Muscle layer of duodenum (tissue), 2 donors: ENCODE measurements around the gene MPV17L2.

ENCODE experiments used
- H3K27ac ChIP-seq: one replicate; pipeline ENCODE4 v1.7.0; 2013; ENCODE audit warnings: mild to moderate bottlenecking, low read length
- H3K27me3 ChIP-seq: one replicate; pipeline ENCODE4 v1.7.0; 2013; ENCODE audit warnings: low read depth, mild to moderate bottlenecking, control low read depth, low read length
- H3K36me3 ChIP-seq, 2 donors: one replicate each; pipeline ENCODE4 v1.7.0; 2013; ENCODE audit warnings: low read length in 2 of 2, control low read depth in 1 of 2, mild to moderate bottlenecking in 1 of 2; ENCODE audit not compliant: insufficient read depth in 2 of 2, control insufficient read depth in 1 of 2
- H3K4me1 ChIP-seq, 2 donors: one replicate each; pipeline ENCODE4 v1.7.0; 2013; ENCODE audit warnings: low read length in 2 of 2, mild to moderate bottlenecking in 2 of 2, control low read depth in 1 of 2, moderate library complexity in 1 of 2; ENCODE audit not compliant: insufficient read depth in 2 of 2, control insufficient read depth in 1 of 2
- H3K4me3 ChIP-seq, 2 donors: one replicate each; pipeline ENCODE4 v1.7.0; 2013; ENCODE audit warnings: low read length in 2 of 2, low read depth in 1 of 2, mild to moderate bottlenecking in 1 of 2
- H3K9me3 ChIP-seq, 2 donors: one replicate each; pipeline ENCODE4 v1.7.0; 2013; ENCODE audit warnings: low read length in 2 of 2, control low read depth in 1 of 2, mild to moderate bottlenecking in 1 of 2; ENCODE audit not compliant: control insufficient read depth in 1 of 2
- donor health status: healthy.

The MPV17L2 gene

GRCh38 chr19:18229915-18230314 is 36.9 kb downstream of the MPV17L2 start:
- H3K4me3 ChIP-seq: no peak overlapping the region
- peaks cover 0 to 27% of the 10 kb centered on the region in 2 donors for H3K4me1 ChIP-seq
- H3K9me3 ChIP-seq: peaks cover 8 to 10% of the 10 kb centered on the region in 2 donors
- H3K27ac ChIP-seq: no peak overlapping the region
- peaks cover 15% of the 10 kb centered on the region for H3K27me3 ChIP-seq
- no peaks in the 10 kb centered on the region for H3K36me3 ChIP-seq

GRCh38 chr19:18230941-18231734 is 38.1 kb downstream of the MPV17L2 start:
- peaks cover 0 to 15% of the 10 kb centered on the region in 2 donors for H3K4me1 ChIP-seq
- peaks cover 8 to 10% of the 10 kb centered on the region in 2 donors for H3K9me3 ChIP-seq
- no peak overlapping the region for H3K27ac ChIP-seq
- H3K27me3 ChIP-seq: peaks cover 7% of the 10 kb centered on the region
- H3K4me3 ChIP-seq: no peak overlapping the region
- no peaks in the 10 kb centered on the region for H3K36me3 ChIP-seq

- Histone ChIP-seq H3K4me1 (peaks cover 0 to 9% of the 10 kb centered on the region in 2 donors), H3K4me3 (no peak overlapping the region), H3K27me3 (peaks cover 7% of the 10 kb centered on the region), H3K27ac (no peak overlapping the region), H3K9me3 (peaks cover 8 to 10% of the 10 kb centered on the region in 2 donors), H3K36me3 (no peaks in the 10 kb centered on the region)
These were observed 38.8 kb downstream of the MPV17L2 start for GRCh38 chr19:18231775-18232174.

GRCh38 chr19:18232540-18233223 is 39.7 kb downstream of the MPV17L2 start:
- H3K27me3 ChIP-seq: peaks cover 5% of the 10 kb centered on the region

GRCh38 chr19:18233224-18233825 is 40.3 kb downstream of the MPV17L2 start:
- no peak overlapping the region for H3K4me3 ChIP-seq
- no peaks in the 10 kb centered on the region for H3K27me3 ChIP-seq
- H3K27ac ChIP-seq: no peak overlapping the region
- H3K36me3 ChIP-seq: no peaks in the 10 kb centered on the region
- H3K9me3 ChIP-seq: peaks cover 8 to 10% of the 10 kb centered on the region in 2 donors
- H3K4me1 ChIP-seq: no peaks in the 10 kb centered on the region

More at GRCh38 chr19:18232540-18233223, 39.7 kb downstream of the MPV17L2 start:
- Histone ChIP-seq H3K27ac (no peak overlapping the region), H3K9me3 (peaks cover 8 to 10% of the 10 kb centered on the region in 2 donors), H3K4me1 (no peaks in the 10 kb centered on the region), H3K4me3 (no peak overlapping the region), H3K36me3 (no peaks in the 10 kb centered on the region)

GRCh38 chr19:18234194-18234593 is 41.2 kb downstream of the MPV17L2 start:
- Histone ChIP-seq H3K4me1 (no peaks in the 10 kb centered on the region), H3K27me3 (no peaks in the 10 kb centered on the region), H3K9me3 (peaks cover 8 to 10% of the 10 kb centered on the region in 2 donors), H3K4me3 (no peak overlapping the region), H3K27ac (no peak overlapping the region), H3K36me3 (no peaks in the 10 kb centered on the region)

- H3K4me3 ChIP-seq: no peak overlapping the region
- H3K36me3 ChIP-seq: no peaks in the 10 kb centered on the region
These were observed 46.3 kb downstream of the MPV17L2 start for GRCh38 chr19:18239303-18239702.

GRCh38 chr19:18245297-18245696 is 52.3 kb downstream of the MPV17L2 start:
- H3K4me3 ChIP-seq: no peak overlapping the region
- peaks cover 0 to 3% of the 10 kb centered on the region in 2 donors for H3K4me1 ChIP-seq
- H3K9me3 ChIP-seq: peaks cover 0 to 3% of the 10 kb centered on the region in 2 donors
- no peaks in the 10 kb centered on the region for H3K27me3 ChIP-seq
- H3K36me3 ChIP-seq: no peaks in the 10 kb centered on the region
- no peak overlapping the region for H3K27ac ChIP-seq

More at GRCh38 chr19:18239303-18239702, 46.3 kb downstream of the MPV17L2 start:
- Histone ChIP-seq H3K27me3 (no peaks in the 10 kb centered on the region), H3K27ac (no peak overlapping the region), H3K9me3 (no peaks in the 10 kb centered on the region), H3K4me1 (no peaks in the 10 kb centered on the region)
